C4-2B (cell line): ENCODE measurements around the gene SYCN.

Experiments
- H3K27ac ChIP-seq: fragments of 450-650 bp; 2 replicates; pipeline ENCODE4 v1.5.1; 2017
- CTCF ChIP-seq: fragments of 450-650 bp; conservative IDR thresholded peaks from 2 replicates; pipeline ENCODE4 v1.5.1; 2017; ENCODE audit warnings: mild to moderate bottlenecking
- ZFX ChIP-seq: fragments of 450-650 bp; IDR thresholded peaks from 2 replicates; pipeline ENCODE4 v1.6.1; 2017

Gene SYCN

GRCh38 chr19:39178296-39179006 is 25.6 kb downstream of the SYCN start:
- H3K27ac ChIP-seq = no peak overlapping the region
- TF ChIP-seq CTCF (no peak), ZFX (no peak)

GRCh38 chr19:39177736-39178135 is 26.3 kb downstream of the SYCN start:
- TF ChIP-seq ZFX (no peak), CTCF (no peak)
- no peak overlapping the region for H3K27ac ChIP-seq

GRCh38 chr19:39177110-39177699 is 26.9 kb downstream of the SYCN start:
- TF ChIP-seq ZFX = no peak
- no peak for TF ChIP-seq CTCF
- H3K27ac ChIP-seq = no peak overlapping the region

GRCh38 chr19:39175564-39175963 is 28.5 kb downstream of the SYCN start:
- no peak overlapping the region for H3K27ac ChIP-seq
- no peak for TF ChIP-seq CTCF
- no peak for TF ChIP-seq ZFX

GRCh38 chr19:39174558-39175544 is 29.2 kb downstream of the SYCN start:
- TF ChIP-seq ZFX (no peak), CTCF (no peak)
- H3K27ac ChIP-seq = no peak overlapping the region

- no peak overlapping the region for H3K27ac ChIP-seq
- no peak for TF ChIP-seq ZFX
- TF ChIP-seq CTCF = no peak
Observed at GRCh38 chr19:39174142-39174541, 29.9 kb downstream of the SYCN start.
